ENCODE results near the gene RSRC1. TPM values are rescaled to one million over a fixed set of nuclear protein-coding genes. Genes with fewer than 3 reads are reported as not detected.
A peak's percentile ranks its signal among the peaks of the same experiment; 100 is the strongest.

The RSRC1 gene
- total RNA-seq, 1 donor from 2014 or later = 28.5 TPM

- H3K4me2 ChIP-seq (ENCODE audit: low read length) = no peak overlapping the region
- H3K27ac ChIP-seq (ENCODE audit: low read depth, low read length) = no peak overlapping the region
- H3K4me3 Mint-ChIP-seq (ENCODE audit: unreplicated experiment) = no peak overlapping the region
- no peaks in the 10 kb centered on the region for H3K9me3 ChIP-seq (ENCODE audit: insufficient read depth, low read depth, low read length)
- H3K27me3 ChIP-seq (ENCODE audit: insufficient read depth, low read length) = no peaks in the 10 kb centered on the region
- H3K9ac ChIP-seq (ENCODE audit: low read length) = no peak overlapping the region
- H3K27ac Mint-ChIP-seq (ENCODE audit: unreplicated experiment) = no peak overlapping the region
- no peaks in the 10 kb centered on the region for H3K36me3 ChIP-seq (ENCODE audit: insufficient read depth, low read length)
- H3K4me3 ChIP-seq (ENCODE audit: insufficient read depth, low read depth, low read length) = no peak overlapping the region
- H4K20me1 ChIP-seq (ENCODE audit: insufficient read depth, low read length) = no peaks in the 10 kb centered on the region
- no peaks in the 10 kb centered on the region for H3K9me3 Mint-ChIP-seq (ENCODE audit: unreplicated experiment)
- peaks cover 4% of the 10 kb centered on the region for H3K4me1 ChIP-seq (ENCODE audit: insufficient read depth, low read length)
- no peaks in the 10 kb centered on the region for H3K79me2 ChIP-seq (ENCODE audit: insufficient read depth, low read length)
- FAIRE-seq = no peak
- DNase-seq (ENCODE audit: low read depth) = peak; percentile 6
- TF ChIP-seq CTCF (IDR thresholded peaks at IDR 0.05; ENCODE audit: insufficient read depth, low read depth, low read length) = no peak
- no peak for TF ChIP-seq EZH2 (IDR thresholded peaks at IDR 0.05; ENCODE audit: insufficient read depth, low read length)
- H2AFZ ChIP-seq (ENCODE audit: low read depth, low read length) = no peak overlapping the region
- H3K36me3 Mint-ChIP-seq (ENCODE audit: low read depth, unreplicated experiment) = no peaks in the 10 kb centered on the region
- H3K4me1 Mint-ChIP-seq (ENCODE audit: low read depth, unreplicated experiment) = peaks cover 3% of the 10 kb centered on the region
- H3K27me3 Mint-ChIP-seq (ENCODE audit: low read depth, unreplicated experiment) = no peaks in the 10 kb centered on the region
Observed at GRCh38 chr3:158520433-158520832, 410.5 kb downstream of the RSRC1 start.

GRCh38 chr3:158522221-158523136 is 412.6 kb downstream of the RSRC1 start:
- FAIRE-seq (no peak), DNase-seq (ENCODE audit: low read depth) (peak; percentile 82)
- Mint-ChIP-seq H3K27me3 (ENCODE audit: low read depth, unreplicated experiment) (no peaks in the 10 kb centered on the region), H3K9me3 (ENCODE audit: unreplicated experiment) (no peaks in the 10 kb centered on the region), H3K27ac (ENCODE audit: unreplicated experiment) (peak overlapping the region; percentile 70), H3K36me3 (ENCODE audit: low read depth, unreplicated experiment) (no peaks in the 10 kb centered on the region), H3K4me1 (ENCODE audit: low read depth, unreplicated experiment) (peaks cover 3% of the 10 kb centered on the region), H3K4me3 (ENCODE audit: unreplicated experiment) (no peak overlapping the region)
- Histone ChIP-seq H3K27ac (ENCODE audit: low read depth, low read length) (no peak overlapping the region), H2AFZ (ENCODE audit: low read depth, low read length) (no peak overlapping the region), H3K4me2 (ENCODE audit: low read length) (no peak overlapping the region), H3K4me3 (ENCODE audit: insufficient read depth, low read depth, low read length) (no peak overlapping the region), H3K9me3 (ENCODE audit: insufficient read depth, low read depth, low read length) (no peaks in the 10 kb centered on the region), H3K36me3 (ENCODE audit: insufficient read depth, low read length) (no peaks in the 10 kb centered on the region), H3K9ac (ENCODE audit: low read length) (no peak overlapping the region), H3K27me3 (ENCODE audit: insufficient read depth, low read length) (no peaks in the 10 kb centered on the region), H4K20me1 (ENCODE audit: insufficient read depth, low read length) (no peaks in the 10 kb centered on the region), H3K79me2 (ENCODE audit: insufficient read depth, low read length) (no peaks in the 10 kb centered on the region), H3K4me1 (ENCODE audit: insufficient read depth, low read length) (peaks cover 4% of the 10 kb centered on the region)
- TF ChIP-seq CTCF (IDR thresholded peaks at IDR 0.05; ENCODE audit: insufficient read depth, low read depth, low read length) (no peak), EZH2 (IDR thresholded peaks at IDR 0.05; ENCODE audit: insufficient read depth, low read length) (no peak)

Data from astrocyte (in vitro differentiated cells and primary cell).